Measurements from ENCODE around the gene NLGN1.

DNA sequence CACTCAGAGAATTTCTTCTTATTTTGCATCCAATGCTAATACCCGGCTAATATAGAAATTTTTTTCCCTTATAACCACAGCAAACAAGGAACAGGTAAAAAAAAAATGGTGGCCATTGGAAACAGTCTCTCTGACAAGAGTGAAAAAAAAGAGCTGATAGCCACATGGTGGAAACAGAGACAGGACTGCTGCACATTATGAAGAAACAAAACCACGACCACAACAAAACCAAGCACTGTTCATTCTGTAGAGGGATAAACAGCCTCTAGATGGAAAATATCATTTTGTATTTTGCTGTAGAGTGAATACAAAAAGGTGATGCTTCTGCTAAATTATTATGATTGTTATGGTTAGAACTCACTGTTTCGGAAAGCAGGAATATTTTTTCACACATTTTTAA is 686.2 kb downstream of the NLGN1 start:
- TF ChIP-seq SP2 (IDR thresholded peaks at IDR 0.05; ENCODE audit: low read length), result no peak
- TF ChIP-seq YY1 (IDR thresholded peaks at IDR 0.05; ENCODE audit: low read depth, low read length), result no peak
- TF ChIP-seq, protein P1, sequence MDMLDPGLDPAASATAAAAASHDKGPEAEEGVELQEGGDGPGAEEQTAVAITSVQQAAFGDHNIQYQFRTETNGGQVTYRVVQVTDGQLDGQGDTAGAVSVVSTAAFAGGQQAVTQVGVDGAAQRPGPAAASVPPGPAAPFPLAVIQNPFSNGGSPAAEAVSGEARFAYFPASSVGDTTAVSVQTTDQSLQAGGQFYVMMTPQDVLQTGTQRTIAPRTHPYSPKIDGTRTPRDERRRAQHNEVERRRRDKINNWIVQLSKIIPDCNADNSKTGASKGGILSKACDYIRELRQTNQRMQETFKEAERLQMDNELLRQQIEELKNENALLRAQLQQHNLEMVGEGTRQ (IDR thresholded peaks at IDR 0.05; ENCODE audit: low read length), result no peak
- no peak for TF ChIP-seq POLR2A (IDR thresholded peaks at IDR 0.05; ENCODE audit: control extremely low read depth in 1 of 2, low read depth in 2 of 2, low read length in 2 of 2)
- no peak for TF ChIP-seq RNF2 (IDR thresholded peaks at IDR 0.05; ENCODE audit: borderline replicate concordance, low read depth, low read length, missing control alignments, poor library complexity, severe bottlenecking)
- TF ChIP-seq, protein P2, sequence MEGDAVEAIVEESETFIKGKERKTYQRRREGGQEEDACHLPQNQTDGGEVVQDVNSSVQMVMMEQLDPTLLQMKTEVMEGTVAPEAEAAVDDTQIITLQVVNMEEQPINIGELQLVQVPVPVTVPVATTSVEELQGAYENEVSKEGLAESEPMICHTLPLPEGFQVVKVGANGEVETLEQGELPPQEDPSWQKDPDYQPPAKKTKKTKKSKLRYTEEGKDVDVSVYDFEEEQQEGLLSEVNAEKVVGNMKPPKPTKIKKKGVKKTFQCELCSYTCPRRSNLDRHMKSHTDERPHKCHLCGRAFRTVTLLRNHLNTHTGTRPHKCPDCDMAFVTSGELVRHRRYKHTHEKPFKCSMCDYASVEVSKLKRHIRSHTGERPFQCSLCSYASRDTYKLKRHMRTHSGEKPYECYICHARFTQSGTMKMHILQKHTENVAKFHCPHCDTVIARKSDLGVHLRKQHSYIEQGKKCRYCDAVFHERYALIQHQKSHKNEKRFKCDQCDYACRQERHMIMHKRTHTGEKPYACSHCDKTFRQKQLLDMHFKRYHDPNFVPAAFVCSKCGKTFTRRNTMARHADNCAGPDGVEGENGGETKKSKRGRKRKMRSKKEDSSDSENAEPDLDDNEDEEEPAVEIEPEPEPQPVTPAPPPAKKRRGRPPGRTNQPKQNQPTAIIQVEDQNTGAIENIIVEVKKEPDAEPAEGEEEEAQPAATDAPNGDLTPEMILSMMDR (IDR thresholded peaks at IDR 0.05; ENCODE audit: control extremely low read depth in 1 of 3, insufficient read depth in 1 of 3, low read depth in 1 of 3, low read length in 3 of 3), result no peak
- TF ChIP-seq, protein P3, sequence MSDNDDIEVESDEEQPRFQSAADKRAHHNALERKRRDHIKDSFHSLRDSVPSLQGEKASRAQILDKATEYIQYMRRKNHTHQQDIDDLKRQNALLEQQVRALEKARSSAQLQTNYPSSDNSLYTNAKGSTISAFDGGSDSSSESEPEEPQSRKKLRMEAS (IDR thresholded peaks at IDR 0.05), result no peak
- TF ChIP-seq JUN (IDR thresholded peaks at IDR 0.05; ENCODE audit: low read depth, low read length), result no peak
- no peak for TF ChIP-seq ZNF274 (IDR thresholded peaks at IDR 0.05; ENCODE audit: borderline replicate concordance, extremely low read depth, low read length)
- no peak for TF ChIP-seq RAD21 (IDR thresholded peaks at IDR 0.05 in 1 of 2, conservative IDR thresholded peaks at IDR 0.05 in 1 of 2; ENCODE audit: low read depth in 2 of 2, low read length in 2 of 2)
- TF ChIP-seq, protein P4, sequence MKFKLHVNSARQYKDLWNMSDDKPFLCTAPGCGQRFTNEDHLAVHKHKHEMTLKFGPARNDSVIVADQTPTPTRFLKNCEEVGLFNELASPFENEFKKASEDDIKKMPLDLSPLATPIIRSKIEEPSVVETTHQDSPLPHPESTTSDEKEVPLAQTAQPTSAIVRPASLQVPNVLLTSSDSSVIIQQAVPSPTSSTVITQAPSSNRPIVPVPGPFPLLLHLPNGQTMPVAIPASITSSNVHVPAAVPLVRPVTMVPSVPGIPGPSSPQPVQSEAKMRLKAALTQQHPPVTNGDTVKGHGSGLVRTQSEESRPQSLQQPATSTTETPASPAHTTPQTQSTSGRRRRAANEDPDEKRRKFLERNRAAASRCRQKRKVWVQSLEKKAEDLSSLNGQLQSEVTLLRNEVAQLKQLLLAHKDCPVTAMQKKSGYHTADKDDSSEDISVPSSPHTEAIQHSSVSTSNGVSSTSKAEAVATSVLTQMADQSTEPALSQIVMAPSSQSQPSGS (IDR thresholded peaks at IDR 0.05; ENCODE audit: low read length), result no peak
- no peak for TF ChIP-seq TEAD4 (IDR thresholded peaks at IDR 0.05; ENCODE audit: low read depth, low read length)
